ENCODE data around the gene CMTM2.

DNA sequence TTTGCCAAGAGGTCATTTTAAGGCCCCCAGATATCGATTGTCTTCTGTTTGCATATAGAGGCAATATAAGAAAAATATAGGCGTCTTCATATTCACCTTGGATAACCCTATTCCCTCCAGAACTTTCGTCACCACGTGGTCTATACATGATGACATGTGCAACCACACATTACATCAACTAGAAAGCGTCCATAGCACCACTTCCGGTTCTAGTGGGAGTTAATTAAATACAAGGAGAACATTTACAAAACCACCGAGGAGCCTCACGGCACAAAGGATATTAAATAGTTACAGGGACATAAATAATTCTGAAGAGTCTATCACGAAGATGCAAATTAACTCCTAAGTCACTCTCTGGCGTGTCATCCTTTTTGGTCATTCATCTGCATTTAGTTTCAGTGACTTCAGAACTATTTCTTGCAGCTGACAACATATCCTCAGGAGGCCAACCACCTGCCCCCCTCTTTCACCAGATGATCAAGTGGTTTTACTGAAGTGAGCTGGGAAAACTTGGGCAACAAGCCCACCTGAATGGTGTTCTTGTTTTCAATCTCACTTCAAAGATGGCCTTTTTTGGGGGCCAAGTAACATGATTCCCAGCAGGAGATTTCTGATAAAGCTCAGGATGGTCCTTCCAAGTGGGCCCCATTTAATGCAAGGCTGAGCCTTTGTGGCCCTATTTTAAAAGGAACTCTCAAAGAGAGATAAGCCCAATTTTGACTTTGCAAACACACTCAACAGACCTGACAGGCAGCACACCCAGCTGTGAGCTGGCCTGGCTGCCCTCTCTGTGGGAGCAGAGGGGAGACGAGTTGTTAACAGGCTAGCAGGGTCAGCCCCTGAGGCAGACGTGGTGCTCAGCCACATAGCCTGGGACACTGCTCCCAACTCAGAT, 40.5 kb downstream of the CMTM2 start:
- TF ChIP-seq CTCF (IDR thresholded peaks at IDR 0.05) (no peak), EZH2 (IDR thresholded peaks at IDR 0.05; ENCODE audit: borderline replicate concordance, insufficient read depth, low read depth, low read length, poor library complexity, severe bottlenecking) (no peak)

Data from B cell (primary cell).